Chondrocyte (in vitro differentiated cells): Measurements from ENCODE around the gene ZNF227. TPM values are rescaled to one million over a fixed set of nuclear protein-coding genes. Genes with fewer than 3 reads are reported as not detected.

Experiments
- DNase-seq: peaks from one replicate; pipeline ENCODE4 v3.0.0; 2021; ENCODE audit warnings: mixed read lengths, low spot score
- H3K27ac Mint-ChIP-seq: one replicate; pipeline ENCODE4 v1.8.0; 2021; ENCODE audit warnings: mild to moderate bottlenecking, moderate library complexity, mixed read lengths; ENCODE audit not compliant: unreplicated experiment
- H3K27me3 Mint-ChIP-seq: 2 replicates; pipeline ENCODE4 v1.8.0; 2021; ENCODE audit warnings: low read depth, mixed read lengths
- H3K36me3 Mint-ChIP-seq: 2 replicates; pipeline ENCODE4 v1.8.0; 2021; ENCODE audit warnings: low read depth, mixed read lengths
- H3K4me1 Mint-ChIP-seq: 2 replicates; pipeline ENCODE4 v1.8.0; 2021; ENCODE audit warnings: low read depth, mild to moderate bottlenecking, mixed read lengths
- H3K4me3 Mint-ChIP-seq: one replicate; pipeline ENCODE4 v1.8.0; 2021; ENCODE audit warnings: mild to moderate bottlenecking, moderate library complexity, mixed read lengths; ENCODE audit not compliant: unreplicated experiment
- H3K9me3 Mint-ChIP-seq: 2 replicates; pipeline ENCODE4 v1.8.0; 2021; ENCODE audit warnings: low read depth, mixed read lengths
- total RNA-seq: library from RNA; stranded (reverse); gene quantifications from 3 replicates; pipeline ENCODE4 v1.2.1, GENCODE V29; 2021
- TF ChIP-seq, protein P1 (sequence below): fragments of 200-600 bp; sonication (generic); IDR thresholded peaks from 2 replicates; pipeline ENCODE4 v1.5.0; 2021; ENCODE audit warnings: antibody characterized with exemption, mild to moderate bottlenecking, moderate library complexity

The ZNF227 gene
- total RNA-seq, 1 donor from 2014 or later: 15.2 TPM

DNA sequence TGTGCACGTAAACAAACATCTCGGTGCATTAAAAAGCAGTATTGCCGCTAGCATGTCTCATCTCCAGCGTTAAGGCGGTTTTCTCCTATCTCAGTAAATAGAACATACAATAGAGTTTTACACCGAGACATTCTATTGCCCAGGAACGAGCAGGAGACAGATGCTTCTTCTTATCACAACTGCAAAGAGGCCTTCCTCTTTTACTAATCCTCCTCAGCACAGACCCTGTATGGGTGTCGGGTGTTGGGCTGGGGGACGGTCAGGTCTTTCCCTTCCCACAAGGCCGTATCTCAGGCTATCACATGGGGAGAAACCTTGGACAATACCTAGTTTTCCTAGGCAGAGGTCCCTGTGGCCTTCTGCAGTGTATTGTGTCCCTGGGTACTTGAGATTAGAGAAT lies 68.6 kb downstream of the ZNF227 start:
- no peak for DNase-seq
- Mint-ChIP-seq H3K27me3 (no peaks in the 10 kb centered on the region), H3K4me1 (no peaks in the 10 kb centered on the region), H3K9me3 (peaks cover 26% of the 10 kb centered on the region), H3K27ac (no peak overlapping the region), H3K4me3 (no peak overlapping the region), H3K36me3 (peaks cover 11% of the 10 kb centered on the region)
- TF ChIP-seq, protein P1, sequence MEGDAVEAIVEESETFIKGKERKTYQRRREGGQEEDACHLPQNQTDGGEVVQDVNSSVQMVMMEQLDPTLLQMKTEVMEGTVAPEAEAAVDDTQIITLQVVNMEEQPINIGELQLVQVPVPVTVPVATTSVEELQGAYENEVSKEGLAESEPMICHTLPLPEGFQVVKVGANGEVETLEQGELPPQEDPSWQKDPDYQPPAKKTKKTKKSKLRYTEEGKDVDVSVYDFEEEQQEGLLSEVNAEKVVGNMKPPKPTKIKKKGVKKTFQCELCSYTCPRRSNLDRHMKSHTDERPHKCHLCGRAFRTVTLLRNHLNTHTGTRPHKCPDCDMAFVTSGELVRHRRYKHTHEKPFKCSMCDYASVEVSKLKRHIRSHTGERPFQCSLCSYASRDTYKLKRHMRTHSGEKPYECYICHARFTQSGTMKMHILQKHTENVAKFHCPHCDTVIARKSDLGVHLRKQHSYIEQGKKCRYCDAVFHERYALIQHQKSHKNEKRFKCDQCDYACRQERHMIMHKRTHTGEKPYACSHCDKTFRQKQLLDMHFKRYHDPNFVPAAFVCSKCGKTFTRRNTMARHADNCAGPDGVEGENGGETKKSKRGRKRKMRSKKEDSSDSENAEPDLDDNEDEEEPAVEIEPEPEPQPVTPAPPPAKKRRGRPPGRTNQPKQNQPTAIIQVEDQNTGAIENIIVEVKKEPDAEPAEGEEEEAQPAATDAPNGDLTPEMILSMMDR: no peak

GRCh38 chr19:44282846-44283245 lies 70.5 kb downstream of the ZNF227 start:
- Mint-ChIP-seq H3K36me3 (peaks cover 19% of the 10 kb centered on the region), H3K27ac (no peak overlapping the region), H3K4me3 (no peak overlapping the region), H3K27me3 (no peaks in the 10 kb centered on the region), H3K9me3 (peaks cover 26% of the 10 kb centered on the region), H3K4me1 (no peaks in the 10 kb centered on the region)
- no peak for DNase-seq
- TF ChIP-seq, protein P1: no peak

DNA sequence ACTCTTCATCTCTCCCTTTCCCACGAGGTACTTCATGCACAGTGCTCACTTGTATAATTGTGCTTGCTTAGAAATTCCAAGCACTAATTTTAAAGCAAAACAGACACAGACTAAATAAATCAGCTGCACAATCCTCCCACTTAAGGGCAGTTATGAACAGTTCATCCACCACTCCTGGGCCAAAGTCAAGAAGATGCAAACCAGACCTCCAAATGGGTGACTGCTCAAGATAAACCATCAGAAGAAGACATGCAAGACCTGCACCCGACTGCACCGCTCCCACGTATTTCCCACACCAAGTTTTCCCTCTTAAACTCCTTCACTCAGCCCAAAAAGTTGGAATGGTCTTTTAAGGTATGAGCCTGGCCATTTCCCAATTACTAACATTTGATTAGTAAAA lies 72.6 kb downstream of the ZNF227 start:
- Mint-ChIP-seq H3K4me3 (no peak overlapping the region), H3K4me1 (no peaks in the 10 kb centered on the region), H3K27ac (no peak overlapping the region), H3K36me3 (peaks cover 40% of the 10 kb centered on the region), H3K9me3 (peaks cover 33% of the 10 kb centered on the region), H3K27me3 (no peaks in the 10 kb centered on the region)
- TF ChIP-seq, protein P1: no peak
- no peak for DNase-seq

Other genes starting within 250 kb of the ZNF227 start
- gene ZNF155, start 228.3 kb upstream of the ZNF227 start, total RNA-seq: 6.6 to 9.9 TPM (median 9.3 TPM) in 3 replicates
- 2.2 to 3.9 TPM (median 3.3 TPM) in 3 replicates for gene ZNF230, start 209.6 kb upstream of the ZNF227 start, total RNA-seq
- gene ZNF222, start 187.2 kb upstream of the ZNF227 start, total RNA-seq: 5.8 to 8.5 TPM (median 6.3 TPM) in 3 replicates
- 2.5 to 6.5 TPM (median 5.2 TPM) in 3 replicates for gene ZNF223, start 160.5 kb upstream of the ZNF227 start, total RNA-seq
- 3.2 to 4.3 TPM (median 4.1 TPM) in 3 replicates for gene ZNF284, start 140.4 kb upstream of the ZNF227 start, total RNA-seq
- gene ZNF224, start 118.2 kb upstream of the ZNF227 start, total RNA-seq: 18.1 to 22.7 TPM (median 20.2 TPM) in 3 replicates
- 5.2 to 8.1 TPM (median 5.5 TPM) in 3 replicates for gene ZNF225, start 99.1 kb upstream of the ZNF227 start, total RNA-seq
- 14.0 to 19.5 TPM (median 14.4 TPM) in 3 replicates for gene ZNF234, start 71.0 kb upstream of the ZNF227 start, total RNA-seq
- 20.5 to 34.2 TPM (median 25.0 TPM) in 3 replicates for gene ZNF226, start 47.4 kb upstream of the ZNF227 start, total RNA-seq
- 1.8 to 3.4 TPM (median 2.1 TPM) in 3 replicates for gene ZNF233, start 47.4 kb downstream of the ZNF227 start, total RNA-seq
- gene ZNF235, start 92.5 kb downstream of the ZNF227 start, total RNA-seq: 6.7 to 7.4 TPM (median 7.4 TPM) in 3 replicates
- gene ZNF112, start 144.1 kb downstream of the ZNF227 start, total RNA-seq: 4.9 to 7.1 TPM (median 6.9 TPM) in 3 replicates
- 4.1 to 5.6 TPM (median 4.3 TPM) in 3 replicates for gene ZNF285, start 189.1 kb downstream of the ZNF227 start, total RNA-seq
- gene ZNF229, start 235.9 kb downstream of the ZNF227 start, total RNA-seq: 3.5 to 5.6 TPM (median 3.7 TPM) in 3 replicates